HCEC 1CT (cell line): ENCODE measurements around the gene CNR2.
"Not testable (repeated sequence)": the region's sequence is repeated elsewhere in the genome, so short reads cannot be mapped to it uniquely, and the experiment has no call there.

Source experiments
- DNase-seq: peaks from one replicate; pipeline ENCODE4 v3.0.0-alpha.2; 2017

Gene CNR2

DNA sequence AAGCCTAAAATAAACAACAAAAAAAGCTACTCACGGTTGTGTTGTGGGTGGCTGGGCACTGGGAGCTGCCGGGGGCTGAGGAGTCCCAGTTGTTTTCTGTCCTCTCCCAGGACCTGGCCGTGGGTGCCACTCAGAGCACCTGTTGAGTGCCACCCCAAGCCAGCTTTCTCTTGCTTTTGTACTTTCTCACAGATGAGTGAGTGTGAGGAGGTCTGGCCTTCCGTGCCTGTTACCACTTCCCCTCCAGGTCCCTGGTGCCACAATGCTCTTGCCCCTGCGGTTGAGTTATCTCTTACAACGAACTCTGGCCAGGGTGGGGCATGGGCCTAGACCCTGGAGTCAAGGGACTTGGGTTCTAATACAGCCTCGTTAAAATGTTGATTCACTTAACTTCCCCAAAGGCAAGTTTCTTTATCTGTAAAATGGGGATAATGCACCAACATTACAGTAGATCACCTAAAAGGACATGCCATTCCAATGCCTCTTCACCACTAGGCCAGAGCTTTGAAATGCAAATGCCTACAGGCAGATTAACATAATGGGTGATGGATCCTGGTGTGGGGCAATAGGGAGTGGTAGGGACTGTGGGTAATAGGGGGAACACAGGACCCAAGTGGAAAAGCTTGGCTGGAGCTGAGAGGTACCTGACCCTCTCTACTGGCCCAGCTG is at the start of gene CNR2:
Gene CNR2 (minus strand): TSS at position 151 of the 669 bp plus-strand sequence. CDS start 37,745 bp downstream, outside the sequence.
- no peak for DNase-seq

DNA sequence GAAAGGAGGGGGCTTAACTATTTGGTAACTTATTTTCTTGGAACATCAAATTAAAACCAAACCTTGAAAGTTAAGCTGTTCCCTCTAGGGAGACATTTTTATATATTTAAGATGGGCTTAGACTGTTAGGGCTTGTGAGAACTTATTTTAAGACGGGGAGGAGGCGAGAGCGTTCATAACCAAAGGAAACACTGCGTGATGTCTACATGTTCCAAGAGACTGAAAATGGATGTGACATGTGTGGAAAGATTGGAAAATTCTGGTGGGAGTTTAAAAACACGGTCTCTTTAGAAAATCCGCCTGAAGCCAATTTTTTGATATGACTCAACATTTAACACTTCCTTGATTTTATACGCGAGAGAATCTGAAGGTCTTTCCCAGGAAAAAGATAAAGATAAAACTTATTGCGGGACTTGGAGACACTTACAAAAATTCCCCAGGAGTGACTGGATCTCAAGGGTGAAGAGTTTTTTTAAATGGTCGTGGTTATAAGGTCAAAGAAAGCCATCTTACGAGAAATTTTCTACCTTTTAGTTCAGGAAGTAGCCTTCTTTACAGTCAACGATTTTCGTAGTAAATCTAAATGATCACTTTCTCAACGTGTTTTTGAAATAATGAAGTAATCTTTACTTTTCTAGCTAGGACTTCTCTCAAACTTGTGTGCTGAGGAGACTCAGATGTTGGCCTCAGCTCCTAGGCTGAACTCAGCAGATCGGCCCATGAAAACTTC is 47.3 kb upstream of the CNR2 start:
- no peak for DNase-seq

DNA sequence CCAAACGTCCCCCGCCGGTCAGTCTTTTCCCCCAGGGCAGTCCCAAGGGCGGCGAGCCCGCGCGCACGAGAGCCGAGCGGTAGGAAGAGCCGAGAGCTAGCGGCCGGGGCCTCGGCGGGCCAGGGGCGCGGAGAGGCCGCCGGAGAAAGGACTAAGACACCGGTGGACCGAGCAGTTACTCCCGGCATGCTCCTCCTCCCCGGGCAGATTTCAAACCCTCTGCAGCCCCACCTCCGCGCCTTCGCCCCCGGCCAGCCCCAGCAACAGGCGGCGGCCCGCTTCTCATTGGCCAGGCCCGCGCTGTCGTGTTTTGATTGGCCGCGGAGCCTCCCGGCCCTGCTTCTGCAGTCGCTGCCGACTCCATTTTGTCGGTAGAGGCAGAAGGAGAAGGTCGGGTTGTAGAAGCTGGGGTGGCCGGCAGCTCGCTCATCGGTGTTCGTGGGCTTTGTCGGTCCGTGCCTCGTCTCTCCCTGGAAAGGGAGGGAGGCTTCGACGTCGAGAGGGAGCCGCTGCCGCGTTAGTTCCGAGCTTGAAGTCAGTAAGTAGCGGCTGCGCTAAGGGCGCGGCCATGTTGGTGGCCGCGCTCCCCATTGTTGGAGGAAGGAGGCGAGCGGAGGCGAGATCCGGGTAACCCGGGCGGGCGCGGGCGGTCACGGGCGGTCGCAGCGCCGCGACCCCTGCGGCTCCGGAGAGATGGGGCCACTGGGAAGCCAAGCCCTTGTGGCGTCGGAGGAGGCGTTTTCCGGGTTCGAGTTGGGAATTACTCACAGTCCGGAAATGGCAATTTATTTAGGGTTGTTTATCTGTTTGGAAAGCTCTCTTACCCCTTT is 46.5 kb upstream of the CNR2 start, which contains the start of gene PNRC2:
Gene PNRC2 (plus strand): TSS at position 368 of the 830 bp plus-strand sequence. CDS start 1,630 bp downstream, outside the sequence.
- DNase-seq = peak; percentile 96

DNA sequence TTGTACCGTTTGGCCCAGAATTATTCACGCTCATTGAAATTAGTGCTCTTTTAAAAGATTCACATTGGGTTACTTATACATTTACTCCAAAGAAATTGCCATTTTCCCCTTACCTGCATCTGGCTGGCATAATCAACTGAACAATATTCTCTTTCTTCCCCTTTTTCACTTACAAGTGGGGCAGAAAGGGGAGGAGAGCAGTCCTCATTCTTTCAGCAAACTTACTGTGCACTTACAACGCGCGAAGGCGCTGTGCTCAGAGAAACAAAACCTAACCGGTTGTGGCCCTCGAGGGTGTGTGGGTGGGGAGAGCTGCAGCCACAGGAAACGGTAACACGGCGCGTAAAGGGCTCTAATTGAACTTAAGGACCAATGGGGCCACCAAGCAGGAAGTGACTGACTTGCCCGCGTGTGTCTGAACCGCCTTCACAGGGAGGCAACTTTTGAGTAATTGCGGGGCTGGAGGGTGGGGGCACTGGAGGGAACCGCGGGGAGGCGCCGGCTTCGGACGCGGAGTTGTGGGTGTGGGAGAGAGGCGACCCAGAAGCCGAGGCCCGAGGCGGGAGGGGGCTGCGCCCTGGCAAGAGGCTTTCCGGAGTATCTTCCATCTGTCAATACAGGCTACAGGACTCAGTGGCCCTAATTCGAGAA is 45.8 kb upstream of the CNR2 start:
- DNase-seq = peak; percentile 95

DNA sequence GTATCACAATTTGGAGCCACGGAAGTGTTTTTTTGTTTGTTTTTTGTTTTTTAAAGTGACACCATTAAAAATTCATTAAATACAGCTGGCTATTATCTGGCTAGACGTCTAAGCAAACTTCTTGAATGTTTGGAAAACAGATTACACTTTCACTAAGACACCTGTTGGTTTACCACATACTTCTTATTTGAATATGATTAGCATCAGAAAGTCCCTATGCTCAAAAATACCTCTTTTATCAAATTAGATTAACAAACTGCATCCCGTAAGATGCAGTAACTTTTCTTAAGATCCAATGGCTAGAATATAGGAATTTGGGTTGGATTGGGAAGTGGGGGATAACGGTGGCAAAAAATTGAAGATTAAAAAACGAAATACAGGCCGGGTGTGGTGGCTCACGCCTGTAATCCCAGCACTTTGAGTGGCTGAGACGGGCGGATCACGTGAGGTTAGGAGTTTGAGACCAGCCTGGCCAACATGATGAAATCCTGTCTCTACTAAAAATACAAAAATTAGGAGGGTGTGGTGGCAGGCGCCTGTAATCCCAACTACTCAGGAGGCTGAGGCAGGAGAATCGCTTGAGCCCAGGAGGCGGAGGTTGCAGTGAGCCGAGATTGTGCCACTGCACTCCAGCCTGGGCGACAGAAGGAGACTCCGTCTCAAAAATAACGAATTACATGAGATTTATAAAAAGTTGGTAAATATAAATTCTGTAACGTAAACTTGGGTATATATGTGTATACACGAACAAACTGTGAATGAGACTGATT is 45.1 kb upstream of the CNR2 start:
- DNase-seq = not testable (repeated sequence)

DNA sequence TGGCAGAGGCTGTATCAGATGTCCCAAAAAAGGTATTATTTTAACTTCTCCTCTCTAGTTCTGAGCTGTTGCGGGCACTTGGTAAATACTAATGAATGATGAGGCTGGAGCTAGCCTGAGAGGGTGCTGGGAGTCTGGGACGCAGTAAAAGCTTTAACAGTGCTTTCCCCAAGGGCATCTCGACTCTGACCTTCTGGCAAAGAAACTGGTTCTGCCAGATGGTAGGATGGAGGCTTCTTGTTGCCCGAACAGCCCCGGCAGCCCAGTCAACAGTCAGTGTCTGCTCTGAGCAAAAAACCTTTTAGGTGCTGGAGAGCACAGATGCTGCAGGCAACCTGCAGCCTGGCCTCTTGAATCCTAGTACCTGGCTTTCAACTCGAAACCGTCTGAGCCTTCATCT is 43.9 kb upstream of the CNR2 start:
- no peak for DNase-seq

DNA sequence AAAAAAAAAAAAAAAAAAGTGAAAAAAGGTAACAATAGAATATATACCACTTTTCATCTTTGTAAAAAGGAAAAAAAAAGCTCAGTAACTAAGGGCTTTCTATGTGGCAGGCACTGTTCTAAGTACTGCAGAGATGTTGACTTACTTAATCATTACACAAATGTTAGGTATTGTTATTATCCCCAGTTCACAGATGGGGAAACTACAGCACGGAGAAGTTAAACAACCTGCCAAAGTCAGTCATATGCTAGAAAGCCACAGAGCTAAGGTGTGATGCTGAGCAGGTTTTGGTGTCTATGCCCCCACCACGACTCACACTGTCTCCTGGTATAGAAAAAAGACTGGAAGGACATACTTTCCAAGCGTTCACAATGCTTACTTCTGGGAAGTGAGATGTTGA is 39.9 kb upstream of the CNR2 start:
- DNase-seq = no peak

DNA sequence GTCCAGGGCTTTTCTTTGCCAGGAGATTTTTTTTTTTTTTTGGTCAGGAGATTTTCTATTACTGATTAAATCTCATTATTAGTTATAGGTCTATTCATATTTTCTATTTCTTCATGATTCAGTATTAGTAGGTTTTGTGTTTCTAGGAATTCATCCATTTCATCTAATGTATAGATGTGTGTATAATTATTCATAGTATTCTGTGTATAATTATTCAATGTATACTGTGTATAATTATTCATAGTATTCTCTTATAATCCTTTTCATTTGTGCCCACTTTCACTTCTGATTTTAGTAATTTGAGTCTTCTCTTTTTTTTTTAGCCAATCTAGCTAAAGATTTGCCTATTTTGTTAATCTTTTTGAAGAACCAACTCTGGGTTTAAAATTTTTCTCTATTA is 34.2 kb upstream of the CNR2 start:
- DNase-seq = no peak

DNA sequence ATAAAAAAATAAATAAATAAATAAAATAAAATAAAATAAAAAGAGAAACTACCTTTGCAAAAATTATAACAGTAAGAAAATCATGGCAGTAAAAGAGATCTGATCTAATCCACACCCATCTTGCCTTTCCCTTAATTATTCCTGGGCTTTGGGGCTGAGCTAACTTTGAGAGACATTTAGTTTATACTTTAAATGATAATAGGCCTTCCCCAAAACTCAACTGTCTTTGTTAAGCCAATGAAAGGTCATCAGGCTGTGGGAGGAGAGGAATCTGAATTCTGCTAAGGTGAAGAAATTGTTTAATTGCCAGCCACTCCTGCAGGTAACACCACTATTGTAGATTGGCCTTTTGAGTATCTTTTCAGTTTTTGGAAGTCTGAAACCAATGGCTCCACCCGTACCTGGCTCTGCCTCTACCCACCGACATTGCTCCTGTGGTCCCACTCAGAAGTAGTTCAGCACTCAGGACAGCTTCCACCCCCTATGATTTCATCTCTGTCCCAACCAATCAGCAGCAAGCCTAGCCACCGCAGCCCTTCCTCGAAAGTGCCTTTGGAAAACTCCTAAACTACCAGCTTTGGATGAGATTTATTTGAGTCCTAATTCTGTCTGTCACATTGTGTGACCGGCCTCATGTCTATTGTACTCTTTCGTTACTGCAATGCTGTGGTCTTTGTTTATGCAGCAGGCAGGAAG is 23.5 kb upstream of the CNR2 start:
- DNase-seq = no peak

DNA sequence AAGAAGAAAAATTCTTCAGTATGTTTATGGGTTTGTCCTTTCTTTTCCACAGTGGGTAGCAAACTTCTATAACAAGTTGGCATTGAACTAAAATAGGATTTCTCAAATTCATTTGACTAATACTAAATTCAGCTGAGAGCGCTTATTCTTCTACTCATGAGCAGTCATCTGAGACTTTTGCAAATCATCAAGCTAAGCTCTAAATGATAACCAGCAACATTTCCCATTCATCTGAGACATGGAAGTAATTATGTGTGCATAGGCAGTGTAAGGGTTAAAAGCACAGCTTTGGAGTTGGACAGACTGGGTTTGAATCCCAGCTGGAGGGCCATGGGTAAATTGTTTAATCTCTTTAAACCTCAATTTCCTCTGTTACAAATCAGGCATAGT is 18.3 kb upstream of the CNR2 start:
- DNase-seq = no peak

DNA sequence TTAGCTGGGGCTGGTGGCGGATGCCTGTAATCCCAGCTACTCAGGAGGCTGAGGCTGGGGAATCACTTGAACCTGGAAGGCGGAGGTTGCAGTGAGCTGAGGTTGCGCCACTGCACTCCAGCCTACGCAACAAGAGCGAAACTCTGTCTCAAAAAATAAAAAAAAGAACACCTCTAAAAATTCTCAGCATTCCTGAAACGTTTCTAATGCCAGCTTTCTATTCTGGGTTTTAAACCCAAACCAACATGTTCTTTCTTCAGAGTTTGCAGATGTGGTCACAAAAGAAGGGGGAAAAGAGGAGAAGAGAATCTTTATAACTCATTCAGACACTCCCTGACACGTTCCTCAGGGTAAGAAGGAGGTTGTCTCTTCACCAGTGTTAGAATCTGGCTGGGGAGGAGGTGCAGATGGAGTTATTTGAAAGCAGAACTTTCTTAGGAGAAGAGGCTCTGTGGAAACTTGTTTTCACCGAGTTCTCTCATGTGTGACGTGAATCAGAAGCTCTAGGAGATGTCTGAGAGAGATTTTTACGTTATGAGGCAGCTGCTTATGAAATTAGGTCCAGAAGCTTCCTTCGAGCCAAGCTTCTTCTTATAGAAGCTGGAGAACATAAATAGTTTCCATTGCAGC is 17.8 kb upstream of the CNR2 start:
- peak; percentile 40 for DNase-seq

DNA sequence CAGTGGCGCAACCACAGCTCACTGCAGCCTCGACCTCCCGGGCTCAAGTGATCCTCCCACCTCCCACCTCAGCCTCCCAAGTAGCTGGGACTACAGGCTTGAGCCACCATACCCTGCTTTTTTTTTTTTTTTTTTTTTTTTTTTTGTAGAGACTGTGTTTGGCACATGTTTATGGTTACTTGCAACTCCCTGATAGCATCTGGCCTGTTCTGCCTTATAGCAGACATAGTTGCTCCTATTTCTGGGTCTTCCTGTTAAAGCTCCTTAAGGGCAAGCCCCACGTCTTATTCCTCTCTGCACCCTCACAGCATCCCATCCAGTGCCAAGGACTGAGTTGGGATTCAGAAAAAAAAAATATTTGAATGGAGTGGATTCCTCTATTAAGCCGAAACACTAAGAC is 17.1 kb upstream of the CNR2 start:
- no peak for DNase-seq

DNA sequence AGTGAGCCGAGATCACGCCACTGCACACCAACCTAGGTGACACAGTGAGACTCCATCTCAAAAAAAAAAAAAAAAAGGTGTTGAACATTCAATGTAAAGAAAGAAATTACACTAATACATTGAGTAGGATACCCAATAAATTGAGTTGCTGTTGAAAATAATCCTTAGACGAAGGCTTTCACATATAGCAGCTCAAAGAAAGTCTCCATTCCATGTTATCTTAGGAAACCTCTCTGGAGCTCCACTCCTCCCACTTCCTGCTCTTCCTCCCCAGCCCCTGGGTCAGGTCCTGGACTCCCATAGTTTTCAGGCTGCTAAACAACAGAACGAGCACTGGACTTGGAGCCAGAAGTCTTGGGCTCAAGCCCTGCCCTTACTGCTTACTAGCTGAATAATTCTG is 15.6 kb upstream of the CNR2 start:
- no peak for DNase-seq

DNA sequence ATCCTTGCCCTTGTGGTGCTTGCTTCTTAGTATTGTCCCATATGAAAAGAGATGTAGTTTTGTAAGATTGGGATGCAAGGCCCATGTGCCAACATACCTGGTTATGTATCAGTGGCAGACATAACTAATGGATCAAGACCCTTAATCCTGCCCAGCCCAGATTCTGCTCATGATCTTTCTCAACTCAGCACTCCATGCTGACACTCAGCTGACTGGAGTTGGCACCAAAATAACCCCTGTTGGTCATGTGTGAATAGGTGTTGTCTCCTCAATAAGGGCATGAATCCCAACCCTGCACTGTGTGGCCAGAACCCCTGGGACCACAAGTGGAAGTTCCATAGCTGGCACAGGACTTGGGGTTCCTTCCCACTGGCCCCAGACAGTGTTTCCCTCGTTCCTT is 13.9 kb upstream of the CNR2 start:
- no peak for DNase-seq

DNA sequence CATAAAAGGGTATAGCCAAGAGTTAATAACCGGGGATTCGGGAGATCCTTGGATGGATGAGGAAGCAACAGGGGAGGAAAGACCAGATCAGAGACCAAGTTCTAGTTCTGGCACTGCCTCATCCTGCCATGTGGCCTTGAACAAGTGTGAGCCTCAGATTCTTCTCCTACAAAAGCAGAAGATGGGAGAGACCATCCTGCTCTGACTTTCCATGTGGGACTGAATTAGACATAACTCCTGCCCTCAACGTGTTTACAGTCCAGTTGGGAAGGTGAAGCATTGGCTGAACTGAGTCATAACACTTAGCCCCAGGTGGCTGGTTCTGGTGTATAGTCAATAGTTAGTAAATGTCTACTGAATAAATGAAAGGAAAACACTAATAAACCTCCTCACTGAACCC is 12.1 kb upstream of the CNR2 start:
- no peak for DNase-seq

DNA sequence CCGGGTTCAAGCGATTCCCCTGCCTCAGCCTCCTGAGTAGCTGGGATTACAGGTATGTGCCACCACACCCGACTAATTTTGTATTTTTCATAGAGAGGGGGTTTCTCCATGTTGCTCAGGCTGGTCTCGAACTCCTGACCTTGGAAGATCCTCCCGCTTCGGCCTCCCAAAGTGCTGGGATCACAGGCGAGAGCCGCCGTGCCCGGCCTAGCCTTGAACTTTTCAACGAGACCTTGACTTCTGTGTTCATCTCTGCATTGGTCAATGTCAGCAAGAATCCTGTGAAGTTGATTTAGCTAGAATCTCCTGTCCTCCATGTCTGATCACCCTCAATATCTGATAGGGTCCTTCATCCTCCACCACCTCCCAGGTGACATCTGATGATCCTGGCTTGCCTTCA is 11.4 kb upstream of the CNR2 start:
- DNase-seq = no peak

DNA sequence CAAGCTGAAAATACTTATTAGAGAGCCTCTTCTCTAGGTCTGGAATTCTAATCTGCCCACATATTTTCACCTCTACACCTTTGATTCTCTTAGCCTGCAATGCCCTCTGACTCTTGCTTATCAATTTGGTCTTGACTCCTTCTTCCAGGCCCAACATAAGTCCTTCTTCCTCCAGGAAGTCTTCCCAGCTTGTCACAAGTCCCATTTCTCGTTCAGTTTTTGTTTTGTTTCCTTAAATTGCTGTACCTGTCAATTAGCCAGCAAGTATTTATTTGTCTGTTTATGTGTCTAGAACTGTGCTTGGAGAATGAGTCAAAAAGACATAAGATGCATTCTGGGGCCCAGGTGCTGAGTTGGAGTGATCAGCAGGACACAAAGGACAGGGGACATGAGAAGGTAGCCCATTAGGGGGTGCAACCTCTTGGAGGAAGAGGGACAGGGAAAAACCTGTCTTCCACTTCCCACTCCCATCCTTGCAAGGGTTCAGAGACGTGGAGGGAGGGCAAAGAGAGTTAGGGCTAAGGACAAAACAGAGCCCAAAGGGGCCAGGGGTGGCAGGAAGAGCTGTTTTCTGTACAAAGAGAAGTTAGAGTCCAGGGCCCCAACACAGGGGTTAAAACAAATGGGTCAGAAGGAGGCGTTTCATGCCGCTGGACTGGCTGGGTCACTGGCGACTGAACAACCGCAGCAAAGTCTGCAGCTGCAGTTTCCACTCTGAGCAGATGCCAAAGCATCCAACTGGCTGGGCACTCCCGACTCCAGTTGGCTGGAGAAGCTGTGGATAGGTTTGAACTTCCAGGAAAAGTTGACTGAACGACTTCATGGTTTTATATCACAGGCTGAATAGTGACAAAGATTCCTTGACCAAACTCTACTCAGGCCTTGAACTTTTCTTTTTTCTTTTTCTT is 10.7 kb upstream of the CNR2 start:
- no peak for DNase-seq

DNA sequence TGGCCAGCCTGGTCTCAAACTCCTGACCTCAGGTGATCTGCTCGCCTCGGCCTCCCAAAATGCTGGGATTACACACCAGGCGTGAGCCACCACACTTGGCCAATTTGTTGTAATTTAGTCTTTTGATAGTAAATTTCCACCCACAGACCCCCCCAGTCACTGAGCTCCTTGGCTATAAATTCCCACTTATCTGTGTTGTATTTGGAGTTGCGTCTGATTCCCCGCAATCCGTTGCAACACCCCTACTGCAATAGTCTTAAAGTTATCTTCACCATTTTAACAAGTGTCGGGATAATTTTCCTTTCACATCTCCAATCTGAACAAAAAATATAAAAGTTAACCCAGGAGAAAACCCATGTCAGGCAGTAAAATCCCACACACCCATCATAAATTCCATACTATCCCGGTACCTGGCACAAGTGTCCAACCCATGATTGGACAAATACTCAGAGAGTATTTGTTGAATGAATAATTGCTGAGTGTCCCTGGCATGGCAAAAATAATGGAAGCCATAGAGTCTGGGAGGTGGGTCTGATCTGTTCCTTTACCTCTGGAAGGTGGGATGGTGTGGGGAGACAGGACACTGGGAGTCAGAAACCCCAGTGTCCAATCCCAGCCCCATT is 9.3 kb upstream of the CNR2 start:
- DNase-seq = no peak
